ENCODE measurements around the gene ABCA4.

ABCA4 gene

DNA sequence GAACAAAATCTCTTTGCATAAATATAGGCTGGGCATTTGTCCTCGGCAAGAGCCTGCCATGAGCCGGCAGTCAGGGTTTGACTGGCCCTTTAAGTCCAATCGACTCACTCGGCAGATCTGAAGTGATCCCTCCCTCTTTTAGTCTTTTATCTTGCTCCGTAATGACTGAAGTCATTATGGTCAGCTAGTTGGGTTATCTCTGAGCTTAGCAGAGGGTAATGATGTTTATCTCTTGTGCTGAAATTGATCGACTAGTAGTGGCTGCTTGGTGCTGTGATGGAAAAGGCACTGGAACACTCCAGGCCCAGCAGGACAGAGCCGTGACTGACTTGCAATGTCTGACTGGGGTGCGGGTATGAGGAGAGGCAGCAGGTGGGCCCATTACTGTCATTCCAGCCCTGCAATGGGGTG is 468 bp upstream of the ABCA4 start:
- no peak for DNase-seq

DNA sequence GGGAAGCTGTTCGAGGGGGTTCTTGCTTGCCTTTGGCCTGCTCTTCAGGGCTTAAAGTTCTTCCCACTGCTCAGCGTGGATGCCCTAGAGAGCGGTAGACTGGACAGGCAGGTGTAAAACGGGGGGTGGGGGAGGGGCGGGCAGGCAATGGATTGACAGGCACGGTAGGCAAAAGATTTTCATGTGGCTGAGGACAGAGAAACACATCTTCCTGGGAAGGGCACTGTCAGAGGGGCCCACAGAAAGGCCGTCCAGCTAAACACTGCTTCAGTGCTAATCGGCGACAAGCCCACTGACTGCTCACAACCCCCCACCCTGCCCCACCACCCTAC is 412 bp downstream of the ABCA4 start:
- no peak for DNase-seq

GRCh38 chr1:94119796-94120569 is 965 bp downstream of the ABCA4 start:
- DNase-seq = no peak

DNA sequence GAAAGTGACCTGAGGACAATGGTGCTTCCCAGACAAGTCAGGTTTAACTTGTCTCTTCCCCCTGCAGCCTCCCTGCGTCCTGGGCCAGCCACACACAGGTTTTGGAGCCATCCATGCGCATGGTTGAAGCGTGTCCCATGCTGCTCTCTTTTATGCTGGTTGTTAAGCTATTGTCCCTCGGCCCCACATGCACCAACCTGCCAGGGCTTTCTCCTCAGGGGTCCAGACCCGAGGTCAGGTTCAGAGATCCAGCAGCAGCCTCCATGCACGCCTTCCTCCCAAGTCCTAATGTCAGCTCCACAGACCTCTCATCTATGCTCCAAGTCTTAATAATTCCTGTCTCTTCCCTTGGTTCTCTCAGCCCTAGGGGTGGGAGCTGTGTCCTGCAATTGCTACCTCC is 1.6 kb downstream of the ABCA4 start:
- no peak for DNase-seq

DNA sequence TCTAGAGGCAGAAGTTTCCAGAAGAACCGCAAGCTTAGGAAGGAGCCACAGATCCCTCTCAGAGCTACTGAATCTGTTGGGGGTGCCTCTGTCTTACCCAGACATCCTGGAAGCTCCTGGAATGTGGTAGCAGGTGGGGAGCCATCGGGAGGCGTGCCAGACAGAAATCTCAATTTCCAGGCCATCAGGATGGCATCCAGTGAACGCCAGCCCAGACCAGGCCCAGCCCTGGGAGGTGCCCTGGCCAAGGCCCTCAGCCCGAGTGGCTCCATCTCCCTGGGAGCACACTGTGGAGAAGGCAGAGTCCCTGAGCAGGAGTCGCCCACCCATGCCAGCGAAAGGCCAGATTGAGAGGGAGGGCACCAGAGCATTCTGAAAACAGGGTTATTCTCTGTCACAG is 2.5 kb downstream of the ABCA4 start:
- DNase-seq = no peak

DNA sequence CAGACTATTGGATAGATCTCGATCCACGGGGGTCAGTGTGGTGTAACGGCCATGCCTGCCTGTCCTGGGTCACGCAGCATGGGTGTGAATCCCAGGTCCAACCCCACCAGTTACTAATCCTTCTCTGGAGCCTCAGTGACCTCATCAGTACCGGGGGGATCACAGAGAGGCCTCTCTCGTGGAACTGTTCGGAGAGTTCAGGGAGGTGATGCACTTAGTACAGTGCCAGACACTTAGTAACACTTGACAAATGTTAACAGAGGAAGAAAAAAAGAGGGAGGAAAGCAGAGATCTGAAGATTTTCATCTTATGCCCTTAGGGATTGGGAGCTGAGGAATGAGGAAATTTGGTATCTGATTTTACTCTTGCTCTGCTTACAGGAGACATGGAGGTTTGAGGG is 2.9 kb downstream of the ABCA4 start:
- DNase-seq = no peak

DNA sequence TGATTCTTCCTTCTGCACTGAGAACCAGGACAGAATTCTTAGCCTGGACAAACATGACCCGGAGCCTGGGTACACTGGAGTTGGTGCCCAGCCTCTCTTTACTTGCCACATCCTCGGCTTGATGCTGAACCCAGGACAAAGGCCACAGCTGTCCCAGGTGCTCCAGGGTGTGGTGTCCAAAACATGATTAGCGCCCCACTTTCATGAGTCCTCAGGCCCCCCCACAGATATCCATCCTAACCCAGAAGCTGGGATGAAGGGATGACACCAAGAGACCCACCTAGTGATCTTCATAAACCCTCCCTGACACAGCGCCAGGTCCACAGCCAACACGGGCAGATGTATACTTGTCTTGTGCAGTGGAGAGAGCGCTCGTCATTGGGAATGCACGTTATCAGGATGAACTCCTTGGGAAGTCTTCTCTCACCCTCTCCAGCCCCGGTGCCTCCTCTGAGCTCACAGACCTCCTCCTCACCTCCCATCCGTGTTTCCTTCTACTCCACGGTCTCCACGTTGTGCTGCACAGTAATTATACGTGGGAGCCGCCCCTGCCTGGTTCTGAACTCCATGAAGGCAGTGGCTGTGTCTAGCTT is 3.6 kb downstream of the ABCA4 start:
- DNase-seq = no peak

DNA sequence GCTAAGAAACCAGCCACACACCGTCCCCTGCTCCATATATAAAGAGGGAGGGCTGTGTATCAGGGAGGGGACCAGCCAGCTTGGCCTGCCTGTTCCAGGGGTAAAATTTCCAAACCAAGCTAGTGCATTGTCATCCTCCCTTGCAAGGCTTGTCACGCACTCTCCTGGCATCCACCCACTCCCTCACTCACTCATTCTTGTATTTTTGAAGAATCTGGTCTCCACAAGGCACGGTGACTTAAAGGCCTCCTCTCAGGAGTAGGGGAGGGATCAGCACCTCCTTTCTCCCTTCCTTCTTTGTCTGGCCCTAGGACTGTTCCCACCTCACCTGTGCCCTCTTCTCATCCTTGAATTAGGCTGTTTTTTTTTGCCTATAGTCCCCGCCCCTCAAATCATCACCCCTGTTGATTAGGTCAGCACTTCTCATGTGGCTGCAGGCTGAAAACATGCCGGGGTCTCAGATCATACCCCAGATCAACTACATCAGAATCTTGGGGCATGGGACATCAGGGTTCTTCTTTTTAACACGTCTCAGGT is 5.0 kb downstream of the ABCA4 start:
- DNase-seq = no peak

- no peak for DNase-seq
Measured at GRCh38 chr1:94115254-94115899, 5.6 kb downstream of the ABCA4 start.

DNA sequence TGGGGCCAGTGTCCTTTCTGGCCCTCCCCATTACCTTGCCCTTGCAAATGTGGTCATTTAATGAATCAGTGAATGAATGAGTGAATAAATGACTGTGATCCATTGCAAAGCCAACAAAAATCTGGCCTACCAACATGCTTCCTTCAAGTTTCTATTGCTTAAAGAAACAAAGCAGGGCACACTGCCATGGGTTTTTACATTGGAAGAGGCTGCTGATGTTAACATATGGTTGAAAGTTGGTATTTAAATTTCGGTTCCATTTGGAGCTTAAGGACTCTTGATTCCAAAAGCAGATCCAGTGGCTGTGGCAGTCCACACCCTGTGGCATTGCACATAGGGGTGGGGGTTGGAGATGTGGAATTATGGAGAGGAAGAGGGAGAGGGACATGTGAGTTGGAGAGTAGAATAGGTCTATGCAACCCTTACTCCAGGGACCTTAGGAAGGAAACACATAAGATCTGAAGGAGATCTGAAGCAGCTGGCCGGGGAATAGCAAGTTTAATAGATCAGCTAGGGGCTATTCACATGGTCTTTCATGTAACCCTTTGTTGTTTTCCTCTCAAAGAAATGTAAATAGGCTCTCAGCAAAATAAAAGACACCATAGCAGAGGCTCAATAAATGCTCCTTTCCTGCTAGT is 7.2 kb downstream of the ABCA4 start:
- no peak for DNase-seq

DNA sequence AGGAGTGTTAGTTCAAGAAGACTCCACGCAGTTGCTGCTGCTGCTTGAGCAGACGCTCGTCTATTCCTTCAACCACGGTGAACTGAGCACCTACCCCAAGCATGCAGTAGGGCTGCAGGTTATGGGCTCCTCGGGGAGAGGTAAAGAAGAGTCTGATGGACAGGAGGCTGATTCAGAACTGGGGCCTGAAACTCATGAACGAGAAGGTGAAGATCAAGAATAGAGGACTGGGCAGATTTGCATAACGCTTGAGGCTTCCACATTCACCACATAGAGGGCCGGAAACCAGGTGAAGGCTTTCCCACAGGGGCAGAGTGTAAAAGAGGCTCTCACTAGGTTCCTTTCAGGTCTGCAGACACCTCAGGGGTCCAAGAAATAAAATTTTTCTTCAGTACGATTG is 9.1 kb downstream of the ABCA4 start:
- no peak for DNase-seq

GRCh38 chr1:94110946-94111740 is 9.8 kb downstream of the ABCA4 start:
- no peak for DNase-seq

GRCh38 chr1:94110021-94110761 is 10.8 kb downstream of the ABCA4 start:
- DNase-seq = no peak

GRCh38 chr1:94109478-94109877 is 11.5 kb downstream of the ABCA4 start:
- no peak for DNase-seq

GRCh38 chr1:94107141-94107540 is 13.8 kb downstream of the ABCA4 start:
- DNase-seq = no peak

DNA sequence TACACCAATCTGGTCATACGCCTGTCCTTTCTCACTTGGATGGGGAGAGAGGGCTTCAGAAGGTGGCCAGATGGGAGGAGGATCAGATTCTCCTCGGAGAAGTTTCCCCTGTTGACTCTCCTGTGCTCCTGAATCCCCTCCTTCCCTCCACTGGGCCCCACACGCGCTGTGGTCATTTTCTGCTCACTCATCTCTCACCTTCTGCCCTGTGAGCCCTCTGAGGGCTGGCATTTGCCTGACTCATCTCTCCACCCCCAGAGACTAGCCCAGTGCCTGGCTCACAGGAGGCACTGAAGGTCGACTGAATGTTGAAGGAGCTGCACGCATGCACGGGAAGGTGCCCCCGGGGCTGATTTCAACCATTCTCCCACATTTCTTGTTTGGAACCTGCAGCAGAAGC is 14.2 kb downstream of the ABCA4 start:
- no peak for DNase-seq

- no peak for DNase-seq
Measured at GRCh38 chr1:94105957-94106529, 14.9 kb downstream of the ABCA4 start.

DNA sequence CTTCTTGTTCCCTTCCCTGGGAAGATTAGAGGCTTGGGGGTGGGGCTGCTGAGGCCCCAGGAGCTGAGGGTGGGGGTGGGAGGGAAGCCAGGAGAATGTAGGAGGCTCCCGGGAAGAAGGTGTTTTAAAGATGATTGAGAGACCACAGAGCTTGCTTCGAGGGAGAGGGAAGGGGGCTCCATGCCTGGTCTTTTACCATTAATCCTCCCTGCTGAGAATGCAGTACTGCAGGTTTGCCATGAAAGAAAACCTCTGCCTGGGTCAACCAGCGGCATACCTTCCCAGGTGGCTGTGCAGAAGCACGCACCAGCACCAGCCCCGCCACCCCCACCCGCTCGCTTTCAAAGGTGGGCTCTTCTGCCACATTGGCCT is 15.4 kb downstream of the ABCA4 start:
- DNase-seq = no peak

GRCh38 chr1:94104776-94105580 is 16.0 kb downstream of the ABCA4 start:
- no peak for DNase-seq

GRCh38 chr1:94104127-94104684 is 16.7 kb downstream of the ABCA4 start:
- no peak for DNase-seq

DNA sequence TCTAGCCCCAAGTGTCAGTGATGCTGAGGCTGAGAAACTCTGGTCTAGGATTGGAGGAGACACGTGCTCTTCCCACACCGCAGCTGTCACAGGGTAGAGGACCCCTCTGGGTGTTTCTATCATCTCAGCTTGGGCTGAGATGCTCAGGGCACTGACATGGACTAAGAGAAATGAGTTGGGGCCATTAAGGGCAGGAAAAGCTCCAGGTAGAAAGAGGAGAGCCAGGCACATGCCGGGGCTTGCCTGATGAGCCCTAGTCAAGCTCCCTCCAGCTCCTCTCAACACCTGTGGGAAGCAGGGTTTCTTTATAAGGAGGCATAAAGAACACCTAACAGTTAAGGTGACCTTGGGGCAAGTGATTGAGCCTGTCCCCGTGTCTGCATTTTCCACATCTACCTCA is 17.3 kb downstream of the ABCA4 start:
- no peak for DNase-seq

Data from right hindlimb (tissue), 1 donor.